HEK293 (cell line): ENCODE data around the gene DIP2C.

ENCODE experiments used
- CTCF ChIA-PET: fragments of 350-600 bp; formaldehyde crosslinking; extraction: SDS; loops from one replicate; lab custom pipeline; 2021; ENCODE audit warnings: antibody characterized with exemption; lab: Yijun Ruan, JAX
- POLR2A ChIA-PET: fragments of 300-600 bp; formaldehyde crosslinking; extraction: SDS; loops from one replicate; lab custom pipeline; 2020; ENCODE audit warnings: antibody characterized with exemption, inconsistent platforms; lab: Yijun Ruan, JAX
- H3K27ac ChIP-seq: fragments of 200-500 bp; sonication (Bioruptor generic); 2 replicates; pipeline ENCODE4 v1.5.1; 2014; ENCODE audit warnings: low read depth, low read length, control low read depth, inconsistent platforms; ENCODE audit errors: extremely low read depth
- H3K36me3 ChIP-seq, 2 experiments: fragments of 200-500 bp in 1 of 2; sonication (Bioruptor generic) in 1 of 2; 1 replicate in 1 of 2; 2 replicates in 1 of 2; pipeline ENCODE4 v1.5.1; 2014 to 2017; ENCODE audit warnings: inconsistent platforms in 2 of 2, low read length in 2 of 2; ENCODE audit not compliant: control insufficient read depth in 2 of 2, insufficient read depth in 1 of 2
- H3K4me1 ChIP-seq: fragments of 200-500 bp; sonication (Bioruptor generic); 2 replicates; pipeline ENCODE4 v1.5.1; 2014; ENCODE audit warnings: mild to moderate bottlenecking, low read length, inconsistent platforms; ENCODE audit not compliant: control insufficient read depth, insufficient read depth
- H3K4me3 ChIP-seq: 2 replicates; pipeline ENCODE4 v1.5.1; 2011; ENCODE audit warnings: low read depth, mild to moderate bottlenecking, control low read depth, low read length, moderate library complexity
- H3K9me3 ChIP-seq: fragments of 200-500 bp; sonication (Bioruptor generic); 2 replicates; pipeline ENCODE4 v1.5.1; 2014; ENCODE audit warnings: low read depth, low read length, inconsistent platforms; ENCODE audit not compliant: control insufficient read depth, insufficient read depth
- BCL11A ChIP-seq: fragments of 450-650 bp; formaldehyde crosslinking; IDR thresholded peaks from 2 replicates; pipeline ENCODE4 v1.5.1; 2016; ENCODE audit warnings: low read depth, missing biosample characterization, missing genetic modification characterization
- FEZF1 ChIP-seq: fragments of 450-650 bp; formaldehyde crosslinking; IDR thresholded peaks from 2 replicates; pipeline ENCODE4 v1.5.1; 2016; ENCODE audit warnings: missing biosample characterization, missing genetic modification characterization
- GLI4 ChIP-seq: fragments of 450-650 bp; formaldehyde crosslinking; IDR thresholded peaks from 2 replicates; pipeline ENCODE4 v1.5.1; 2016; ENCODE audit warnings: missing biosample characterization, missing genetic modification characterization
- GLIS1 ChIP-seq: fragments of 450-650 bp; formaldehyde crosslinking; IDR thresholded peaks from 2 replicates; pipeline ENCODE4 v1.5.1; 2016; ENCODE audit warnings: missing biosample characterization, missing genetic modification characterization
- GLIS2 ChIP-seq: fragments of 450-650 bp; formaldehyde crosslinking; IDR thresholded peaks from 2 replicates; pipeline ENCODE4 v1.5.1; 2016; ENCODE audit warnings: missing biosample characterization, missing genetic modification characterization
- IKZF3 ChIP-seq: fragments of 450-650 bp; IDR thresholded peaks from 2 replicates; pipeline ENCODE4 v1.5.0; 2018; ENCODE audit warnings: missing biosample characterization, mild to moderate bottlenecking, missing genetic modification characterization, moderate library complexity
- KLF10 ChIP-seq: fragments of 450-650 bp; IDR thresholded peaks from 2 replicates; pipeline ENCODE4 v1.5.1; 2018; ENCODE audit warnings: missing biosample characterization, mild to moderate bottlenecking, missing genetic modification characterization
- OSR2 ChIP-seq: fragments of 450-650 bp; formaldehyde crosslinking; IDR thresholded peaks from 2 replicates; pipeline ENCODE4 v1.5.1; 2016; ENCODE audit warnings: missing biosample characterization, missing genetic modification characterization
- SP3 ChIP-seq: fragments of 450-650 bp; formaldehyde crosslinking; IDR thresholded peaks from 2 replicates; pipeline ENCODE4 v1.5.1; 2016; ENCODE audit warnings: missing biosample characterization, missing genetic modification characterization
- ZBTB11 ChIP-seq: fragments of 450-650 bp; formaldehyde crosslinking; conservative IDR thresholded peaks from 2 replicates; pipeline ENCODE4 v1.5.1; 2016; ENCODE audit warnings: low read depth, missing biosample characterization, missing genetic modification characterization
- ZBTB17 ChIP-seq: fragments of 450-650 bp; formaldehyde crosslinking; IDR thresholded peaks from 2 replicates; pipeline ENCODE4 v1.5.1; 2016; ENCODE audit warnings: missing biosample characterization, missing genetic modification characterization
- ZBTB8A ChIP-seq: fragments of 450-650 bp; formaldehyde crosslinking; IDR thresholded peaks from 2 replicates; pipeline ENCODE4 v1.5.1; 2016; ENCODE audit warnings: missing biosample characterization, missing genetic modification characterization
- ZIC2 ChIP-seq: fragments of 450-650 bp; formaldehyde crosslinking; IDR thresholded peaks from 2 replicates; pipeline ENCODE4 v1.5.1; 2016; ENCODE audit warnings: missing biosample characterization, missing genetic modification characterization
- ZNF10 ChIP-seq: fragments of 450-650 bp; formaldehyde crosslinking; IDR thresholded peaks from 2 replicates; pipeline ENCODE4 v1.5.1; 2017; ENCODE audit warnings: missing biosample characterization, missing genetic modification characterization
- ZNF121 ChIP-seq: fragments of 450-650 bp; formaldehyde crosslinking; IDR thresholded peaks from 2 replicates; pipeline ENCODE4 v1.5.1; 2016; ENCODE audit warnings: missing biosample characterization, missing genetic modification characterization
- ZNF214 ChIP-seq: fragments of 450-650 bp; formaldehyde crosslinking; IDR thresholded peaks from 2 replicates; pipeline ENCODE4 v1.5.1; 2017; ENCODE audit warnings: missing biosample characterization, mild to moderate bottlenecking, missing genetic modification characterization, borderline replicate concordance
- ZNF221 ChIP-seq: fragments of 450-650 bp; formaldehyde crosslinking; IDR thresholded peaks from 2 replicates; pipeline ENCODE4 v1.5.1; 2017; ENCODE audit warnings: missing biosample characterization, missing genetic modification characterization, borderline replicate concordance
- ZNF239 ChIP-seq: fragments of 450-650 bp; formaldehyde crosslinking; IDR thresholded peaks from 2 replicates; pipeline ENCODE4 v1.5.1; 2016; ENCODE audit warnings: missing biosample characterization, missing genetic modification characterization
- ZNF423 ChIP-seq: fragments of 450-650 bp; formaldehyde crosslinking; IDR thresholded peaks from 2 replicates; pipeline ENCODE4 v1.5.1; 2016; ENCODE audit warnings: missing biosample characterization, missing genetic modification characterization
- ZNF548 ChIP-seq: fragments of 450-650 bp; formaldehyde crosslinking; IDR thresholded peaks from 2 replicates; pipeline ENCODE4 v1.5.1; 2016; ENCODE audit warnings: missing biosample characterization, missing genetic modification characterization
- ZNF561 ChIP-seq: fragments of 450-650 bp; IDR thresholded peaks from 2 replicates; pipeline ENCODE4 v1.5.1; 2018; ENCODE audit warnings: missing biosample characterization, missing genetic modification characterization, borderline replicate concordance
- ZNF600 ChIP-seq: fragments of 450-650 bp; formaldehyde crosslinking; IDR thresholded peaks from 2 replicates; pipeline ENCODE4 v1.5.1; 2016; ENCODE audit warnings: missing biosample characterization, missing genetic modification characterization
- ZNF623 ChIP-seq: fragments of 450-650 bp; formaldehyde crosslinking; IDR thresholded peaks from 2 replicates; pipeline ENCODE4 v1.5.1; 2016; ENCODE audit warnings: missing biosample characterization, missing genetic modification characterization
- ZNF624 ChIP-seq: fragments of 450-650 bp; formaldehyde crosslinking; IDR thresholded peaks from 2 replicates; pipeline ENCODE4 v1.5.1; 2017; ENCODE audit warnings: missing biosample characterization, missing genetic modification characterization
- ZNF629 ChIP-seq: fragments of 450-650 bp; formaldehyde crosslinking; IDR thresholded peaks from 2 replicates; pipeline ENCODE4 v1.5.1; 2017; ENCODE audit warnings: missing biosample characterization, missing genetic modification characterization
- ZNF654 ChIP-seq: fragments of 450-650 bp; formaldehyde crosslinking; IDR thresholded peaks from 2 replicates; pipeline ENCODE4 v1.5.1; 2016; ENCODE audit warnings: low read depth, missing biosample characterization, missing genetic modification characterization
- TF ChIP-seq, protein P1 (sequence below): fragments of 450-650 bp; formaldehyde crosslinking; IDR thresholded peaks from 2 replicates; pipeline ENCODE4 v1.5.1; 2016; ENCODE audit warnings: missing biosample characterization, missing genetic modification characterization
- TF ChIP-seq, protein P2 (sequence below): fragments of 450-650 bp; formaldehyde crosslinking; IDR thresholded peaks from 2 replicates; pipeline ENCODE4 v1.5.1; 2017; ENCODE audit warnings: missing biosample characterization, missing genetic modification characterization
- TF ChIP-seq, protein P3 (sequence below): fragments of 450-650 bp; formaldehyde crosslinking; IDR thresholded peaks from 2 replicates; pipeline ENCODE4 v1.5.1; 2017; ENCODE audit warnings: missing biosample characterization, mild to moderate bottlenecking, missing genetic modification characterization, moderate library complexity

Gene DIP2C

DNA sequence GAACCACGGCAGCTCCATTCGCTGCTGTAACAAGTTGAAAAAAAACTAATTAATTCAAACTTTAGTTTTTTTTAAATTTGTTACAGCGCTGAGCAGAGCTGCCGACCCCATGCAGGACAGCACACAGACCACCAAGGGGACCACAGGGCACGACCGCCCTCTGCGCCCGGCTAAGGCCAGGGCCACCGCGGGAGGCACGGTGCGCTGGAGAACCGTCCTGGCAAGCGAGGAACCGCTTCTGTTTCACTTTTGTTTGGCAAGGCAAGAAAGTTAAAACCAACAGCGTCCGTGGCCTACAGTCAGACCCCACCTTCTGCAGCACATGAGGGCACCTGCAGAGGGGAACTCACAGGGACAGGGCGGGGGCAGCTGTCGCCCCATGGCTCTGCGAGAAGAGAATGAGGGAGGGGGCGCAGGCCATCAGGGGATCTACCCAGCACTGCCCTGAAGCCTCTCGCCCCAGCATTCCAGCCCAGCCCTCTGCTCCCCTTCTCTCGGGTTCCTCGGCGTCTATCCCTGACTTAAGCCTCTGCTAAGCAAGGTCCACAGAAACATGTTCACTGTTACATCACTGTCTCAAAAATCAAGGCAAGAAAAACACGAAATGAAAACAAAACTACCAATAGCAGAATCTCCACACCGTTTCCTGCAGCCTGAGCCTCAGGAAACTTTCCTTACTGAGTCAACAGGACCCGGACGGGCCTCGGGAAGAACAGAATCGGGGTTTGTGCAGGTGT is 204.4 kb downstream of the DIP2C start (continued):
- no peak for TF ChIP-seq ZNF654
- TF ChIP-seq ZNF624 (tag by site-specific recombination) = no peak
- no peak for TF ChIP-seq ZNF548
- no peak for TF ChIP-seq ZNF629 (tag by site-specific recombination)
- no peak for TF ChIP-seq SP3 (tag by site-specific recombination)
- TF ChIP-seq ZNF214 (tag by site-specific recombination) = no peak
- TF ChIP-seq GLI4 = no peak
- TF ChIP-seq ZIC2 (tag by site-specific recombination) = peak; percentile 27; the same call in 1 of the 2 replicates
- TF ChIP-seq GLIS1 (tag by site-specific recombination) = no peak
- TF ChIP-seq KLF10 (tag by site-specific recombination) = no peak
- TF ChIP-seq GLIS2 (tag by site-specific recombination) = peak; percentile 46; the same call in 1 of the 2 replicates
- TF ChIP-seq, protein P1, sequence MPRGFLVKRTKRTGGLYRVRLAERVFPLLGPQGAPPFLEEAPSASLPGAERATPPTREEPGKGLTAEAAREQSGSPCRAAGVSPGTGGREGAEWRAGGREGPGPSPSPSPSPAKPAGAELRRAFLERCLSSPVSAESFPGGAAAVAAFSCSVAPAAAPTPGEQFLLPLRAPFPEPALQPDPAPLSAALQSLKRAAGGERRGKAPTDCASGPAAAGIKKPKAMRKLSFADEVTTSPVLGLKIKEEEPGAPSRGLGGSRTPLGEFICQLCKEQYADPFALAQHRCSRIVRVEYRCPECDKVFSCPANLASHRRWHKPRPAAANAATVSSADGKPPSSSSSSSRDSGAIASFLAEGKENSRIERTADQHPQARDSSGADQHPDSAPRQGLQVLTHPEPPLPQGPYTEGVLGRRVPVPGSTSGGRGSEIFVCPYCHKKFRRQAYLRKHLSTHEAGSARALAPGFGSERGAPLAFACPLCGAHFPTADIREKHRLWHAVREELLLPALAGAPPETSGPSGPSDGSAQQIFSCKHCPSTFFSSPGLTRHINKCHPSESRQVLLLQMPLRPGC (tag by site-specific recombination) = no peak
- no peak for TF ChIP-seq ZBTB11
- no peak for TF ChIP-seq ZNF623 (tag by site-specific recombination)
- no peak for TF ChIP-seq ZNF221 (tag by site-specific recombination)
- TF ChIP-seq FEZF1 = no peak

GRCh38 chr10:484441-484924 is 205.0 kb downstream of the DIP2C start:
- Histone ChIP-seq H3K4me1 (no peaks in the 10 kb centered on the region), H3K36me3 (no peaks in the 10 kb centered on the region), H3K27ac (no peak overlapping the region), H3K9me3 (no peaks in the 10 kb centered on the region), H3K4me3 (no peak overlapping the region)
- ChIA-PET CTCF (no interaction called here), POLR2A (no interaction called here)
- TF ChIP-seq IKZF3 (tag by site-specific recombination) (peak; percentile 17; the same call in 1 of the 2 replicates), OSR2 (tag by site-specific recombination) (peak; percentile 21; the same call in 1 of the 2 replicates), ZNF561 (tag by site-specific recombination) (no peak), ZBTB17 (tag by site-specific recombination) (peak; percentile 92), ZNF423 (tag by site-specific recombination) (0 out of 2 replicates have a peak, but pooled peaks have one; percentile 47), ZIC2 (tag by site-specific recombination) (peak; percentile 93), BCL11A (tag by site-specific recombination) (no peak), ZNF10 (tag by site-specific recombination) (no peak), ZNF121 (tag by site-specific recombination) (no peak), ZNF600 (tag by site-specific recombination) (peak; percentile 79), ZNF239 (tag by site-specific recombination) (no peak), ZBTB8A (tag by site-specific recombination) (0 out of 2 replicates have a peak, but pooled peaks have one; percentile 13), GLIS1 (tag by site-specific recombination) (0 out of 2 replicates have a peak, but pooled peaks have one; percentile 40)
- TF ChIP-seq, protein P2, sequence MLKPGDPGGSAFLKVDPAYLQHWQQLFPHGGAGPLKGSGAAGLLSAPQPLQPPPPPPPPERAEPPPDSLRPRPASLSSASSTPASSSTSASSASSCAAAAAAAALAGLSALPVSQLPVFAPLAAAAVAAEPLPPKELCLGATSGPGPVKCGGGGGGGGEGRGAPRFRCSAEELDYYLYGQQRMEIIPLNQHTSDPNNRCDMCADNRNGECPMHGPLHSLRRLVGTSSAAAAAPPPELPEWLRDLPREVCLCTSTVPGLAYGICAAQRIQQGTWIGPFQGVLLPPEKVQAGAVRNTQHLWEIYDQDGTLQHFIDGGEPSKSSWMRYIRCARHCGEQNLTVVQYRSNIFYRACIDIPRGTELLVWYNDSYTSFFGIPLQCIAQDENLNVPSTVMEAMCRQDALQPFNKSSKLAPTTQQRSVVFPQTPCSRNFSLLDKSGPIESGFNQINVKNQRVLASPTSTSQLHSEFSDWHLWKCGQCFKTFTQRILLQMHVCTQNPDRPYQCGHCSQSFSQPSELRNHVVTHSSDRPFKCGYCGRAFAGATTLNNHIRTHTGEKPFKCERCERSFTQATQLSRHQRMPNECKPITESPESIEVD = 0 out of 2 replicates have a peak, but pooled peaks have one; percentile 17
- TF ChIP-seq, protein P3, sequence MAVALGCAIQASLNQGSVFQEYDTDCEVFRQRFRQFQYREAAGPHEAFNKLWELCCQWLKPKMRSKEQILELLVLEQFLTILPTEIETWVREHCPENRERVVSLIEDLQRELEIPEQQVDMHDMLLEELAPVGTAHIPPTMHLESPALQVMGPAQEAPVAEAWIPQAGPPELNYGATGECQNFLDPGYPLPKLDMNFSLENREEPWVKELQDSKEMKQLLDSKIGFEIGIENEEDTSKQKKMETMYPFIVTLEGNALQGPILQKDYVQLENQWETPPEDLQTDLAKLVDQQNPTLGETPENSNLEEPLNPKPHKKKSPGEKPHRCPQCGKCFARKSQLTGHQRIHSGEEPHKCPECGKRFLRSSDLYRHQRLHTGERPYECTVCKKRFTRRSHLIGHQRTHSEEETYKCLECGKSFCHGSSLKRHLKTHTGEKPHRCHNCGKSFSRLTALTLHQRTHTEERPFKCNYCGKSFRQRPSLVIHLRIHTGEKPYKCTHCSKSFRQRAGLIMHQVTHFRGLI (tag by site-specific recombination) = peak; percentile 49; the same call in 1 of the 2 replicates
